Muscle layer of colon (tissue), 2 donors: ENCODE measurements around the gene SNRPB.

ENCODE experiments used
- H3K27ac ChIP-seq: one replicate; pipeline ENCODE4 v1.7.0; 2013; ENCODE audit warnings: low read depth, mild to moderate bottlenecking, low read length, moderate library complexity
- H3K27me3 ChIP-seq, 2 donors: one replicate each; pipeline ENCODE4 v1.7.0; 2013; ENCODE audit warnings: low read length in 2 of 2, mild to moderate bottlenecking in 2 of 2; ENCODE audit not compliant: insufficient read depth in 2 of 2, control insufficient read depth in 1 of 2
- H3K36me3 ChIP-seq: one replicate; pipeline ENCODE4 v1.7.0; 2013; ENCODE audit warnings: mild to moderate bottlenecking, low read length; ENCODE audit not compliant: insufficient read depth
- H3K4me1 ChIP-seq: one replicate; pipeline ENCODE4 v1.7.0; 2013; ENCODE audit warnings: mild to moderate bottlenecking, low read length; ENCODE audit not compliant: insufficient read depth
- H3K4me3 ChIP-seq, 2 donors: one replicate each; pipeline ENCODE4 v1.7.0; 2013; ENCODE audit warnings: low read length in 2 of 2, low read depth in 1 of 2, mild to moderate bottlenecking in 1 of 2, moderate library complexity in 1 of 2
- H3K9ac ChIP-seq: one replicate; pipeline ENCODE4 v1.7.0; 2013; ENCODE audit warnings: low read length
- H3K9me3 ChIP-seq: one replicate; pipeline ENCODE4 v1.7.0; 2013; ENCODE audit warnings: mild to moderate bottlenecking, low read length
- donor health status: abdominal sarcoma.
- donor health status: Adenocarcinoma of cecum.

The SNRPB gene

GRCh38 chr20:2416541-2417212 lies 53.9 kb downstream of the SNRPB start:
- no peak overlapping the region for H3K9ac ChIP-seq
- peaks cover 0 to 4% of the 10 kb centered on the region in 2 donors for H3K27me3 ChIP-seq
- no peak overlapping the region for H3K4me3 ChIP-seq
- H3K27ac ChIP-seq, result no peak overlapping the region
- no peaks in the 10 kb centered on the region for H3K36me3 ChIP-seq
- H3K4me1 ChIP-seq, result no peaks in the 10 kb centered on the region
- H3K9me3 ChIP-seq, result no peaks in the 10 kb centered on the region
